Gastroesophageal sphincter (tissue), 4 donors: ENCODE data around the gene CGGBP1. TPM values are rescaled to one million over a fixed set of nuclear protein-coding genes. Genes with fewer than 3 reads are reported as not detected.
A peak's percentile ranks its signal among the peaks of the same experiment; 100 is the strongest.

Source experiments
- ATAC-seq: fragments of 150-250 bp; one replicate; pipeline ENCODE4 v1.9.1; 2016; ENCODE audit warnings: mild to moderate bottlenecking, moderate library complexity
- H3K27ac ChIP-seq, 4 donors: fragments of 200-600 bp; sonication (generic) in 3 of 4; 1 replicate in 3 of 4; 2 replicates in 1 of 4; pipeline ENCODE4 v1.5.1; 2016 to 2019
- H3K27me3 ChIP-seq: fragments of 200-600 bp; sonication (generic); one replicate; pipeline ENCODE4 v1.5.1; 2019
- H3K36me3 ChIP-seq, 2 donors: fragments of 200-600 bp; sonication (generic); one replicate each; pipeline ENCODE4 v1.5.1; 2019; ENCODE audit warnings: control low read depth in 1 of 2
- H3K4me1 ChIP-seq, 3 donors: fragments of 200-600 bp; sonication (generic); 1 replicate in 2 of 3; 2 replicates in 1 of 3; pipeline ENCODE4 v1.5.1; 2016 to 2019; ENCODE audit warnings: control low read depth in 2 of 3
- H3K4me3 ChIP-seq, 2 donors: fragments of 200-600 bp; sonication (generic); one replicate each; pipeline ENCODE4 v1.5.1; 2019; ENCODE audit warnings: mild to moderate bottlenecking in 1 of 2, moderate library complexity in 1 of 2
- H3K9me3 ChIP-seq, 3 donors: fragments of 200-600 bp; sonication (generic); one replicate each; pipeline ENCODE4 v1.5.1; 2017 to 2019; ENCODE audit warnings: control low read depth in 2 of 3
- EP300 ChIP-seq: sonication (generic); formaldehyde crosslinking; IDR thresholded peaks from one replicate; pipeline ENCODE4 v1.6.1; 2017; ENCODE audit warnings: antibody characterized with exemption, mild to moderate bottlenecking
- POLR2A ChIP-seq, 2 donors: fragments of 450-650 bp; IDR thresholded peaks; one replicate each; pipeline ENCODE4 v1.6.1; 2017; ENCODE audit warnings: antibody characterized with exemption in 2 of 2, mild to moderate bottlenecking in 2 of 2, moderate library complexity in 1 of 2
- POLR2AphosphoS5 ChIP-seq: sonication (generic); formaldehyde crosslinking; IDR thresholded peaks from one replicate; pipeline ENCODE4 v1.6.1; 2017; ENCODE audit warnings: antibody characterized with exemption
- WGBS, 2 donors: methylation state at CpG; one replicate each; pipeline ENCODE4 v1.1.5; 2018; ENCODE audit warnings: low coverage in 1 of 2; 5-methylcytosine and 5-hydroxymethylcytosine counted together
- total RNA-seq, 4 donors: library from RNA; depleted of rRNA; stranded (reverse); fragments of >200 nt; gene quantifications; one replicate each; pipeline ENCODE4 v1.1.0, GENCODE V29; 2016
- TF ChIP-seq, protein P1 (sequence below), 4 experiments: fragments of 200-600 bp in 2 of 4; fragments of 450-650 bp in 2 of 4; sonication (generic) in 1 of 4; IDR thresholded peaks; one replicate each; pipeline ENCODE4 v1.5.1; 2017 to 2019; ENCODE audit warnings: antibody characterized with exemption in 4 of 4, mild to moderate bottlenecking in 2 of 4, moderate library complexity in 2 of 4

The CGGBP1 gene, protein sequence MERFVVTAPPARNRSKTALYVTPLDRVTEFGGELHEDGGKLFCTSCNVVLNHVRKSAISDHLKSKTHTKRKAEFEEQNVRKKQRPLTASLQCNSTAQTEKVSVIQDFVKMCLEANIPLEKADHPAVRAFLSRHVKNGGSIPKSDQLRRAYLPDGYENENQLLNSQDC
- total RNA-seq = 10 to 100 TPM; 53.8 to 95.3 (median 67.8) TPM

DNA sequence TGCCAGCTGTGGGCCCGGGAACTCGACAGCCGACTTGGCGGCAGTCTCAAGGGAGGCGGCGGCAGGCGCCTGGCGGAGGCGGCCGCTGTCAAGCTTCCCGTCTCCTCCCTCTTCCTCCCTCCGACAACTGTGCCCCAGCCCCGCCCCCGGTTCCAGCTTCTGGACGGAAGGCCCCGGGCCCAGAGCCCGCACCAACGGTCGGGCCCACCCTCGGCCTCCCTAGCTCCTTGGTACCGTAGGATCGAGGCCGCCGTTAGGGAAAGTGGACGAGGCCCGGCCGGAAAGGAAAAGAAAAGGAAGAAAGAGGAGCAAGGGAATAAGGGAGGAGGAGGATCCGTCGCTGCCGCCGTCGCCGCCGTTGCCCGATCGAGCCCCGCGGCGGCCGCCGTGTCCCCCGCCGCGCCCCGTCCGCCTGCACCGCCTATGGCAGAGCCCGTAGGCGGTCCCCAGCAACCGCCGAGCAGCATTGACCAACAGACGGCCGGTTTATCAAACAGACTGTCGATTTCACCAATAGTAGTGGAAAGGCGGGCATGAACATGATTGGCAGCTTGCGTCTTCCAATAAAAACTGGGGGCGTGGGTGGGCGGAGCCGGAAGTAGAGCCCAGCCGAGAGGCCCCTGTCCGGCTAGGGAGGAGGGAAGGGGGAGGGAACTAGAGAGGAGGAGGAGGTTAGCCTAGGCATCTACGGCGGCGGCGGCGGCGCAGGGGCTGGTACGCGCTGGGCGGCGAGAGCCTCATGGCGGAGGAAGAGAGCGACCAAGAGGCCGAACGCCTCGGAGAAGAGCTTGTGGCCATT is at the start of gene CGGBP1, which contains the start of gene ZNF654:
Gene CGGBP1, minus strand, starts transcription at position 425 of the 799 bp plus-strand sequence. CDS start 3,029 bp downstream, outside the sequence.
Gene ZNF654, plus strand, starts transcription at position 675 of the 799 bp plus-strand sequence. Its CDS starts 65 bp downstream, at position 740.
- TF ChIP-seq POLR2AphosphoS5 (peak; percentile 84), EP300 (no peak), POLR2A (IDR thresholded peaks at IDR 0.05) (peak; percentile 58 to 78)
- TF ChIP-seq, protein P1, sequence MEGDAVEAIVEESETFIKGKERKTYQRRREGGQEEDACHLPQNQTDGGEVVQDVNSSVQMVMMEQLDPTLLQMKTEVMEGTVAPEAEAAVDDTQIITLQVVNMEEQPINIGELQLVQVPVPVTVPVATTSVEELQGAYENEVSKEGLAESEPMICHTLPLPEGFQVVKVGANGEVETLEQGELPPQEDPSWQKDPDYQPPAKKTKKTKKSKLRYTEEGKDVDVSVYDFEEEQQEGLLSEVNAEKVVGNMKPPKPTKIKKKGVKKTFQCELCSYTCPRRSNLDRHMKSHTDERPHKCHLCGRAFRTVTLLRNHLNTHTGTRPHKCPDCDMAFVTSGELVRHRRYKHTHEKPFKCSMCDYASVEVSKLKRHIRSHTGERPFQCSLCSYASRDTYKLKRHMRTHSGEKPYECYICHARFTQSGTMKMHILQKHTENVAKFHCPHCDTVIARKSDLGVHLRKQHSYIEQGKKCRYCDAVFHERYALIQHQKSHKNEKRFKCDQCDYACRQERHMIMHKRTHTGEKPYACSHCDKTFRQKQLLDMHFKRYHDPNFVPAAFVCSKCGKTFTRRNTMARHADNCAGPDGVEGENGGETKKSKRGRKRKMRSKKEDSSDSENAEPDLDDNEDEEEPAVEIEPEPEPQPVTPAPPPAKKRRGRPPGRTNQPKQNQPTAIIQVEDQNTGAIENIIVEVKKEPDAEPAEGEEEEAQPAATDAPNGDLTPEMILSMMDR (IDR thresholded peaks at IDR 0.05) = peak in 1 of 4 experiments; percentile 11
- Histone ChIP-seq H3K27ac (peak within 1 kb of the TSS; percentile 96 to 97 (median 96)), H3K27me3 (no peaks in the 10 kb centered on the region), H3K4me3 (peak within 1 kb of the TSS; percentile 85 to 97), H3K36me3 (peaks cover 5 to 29% of the 10 kb centered on the region in 2 donors), H3K9me3 (no peaks in the 10 kb centered on the region), H3K4me1 (peaks cover 7 to 64% (median 17%) of the 10 kb centered on the region in 3 donors)
- peak; percentile 97 for ATAC-seq
- 0 to 1% methylated on average over 13 to 22 of the region's 76 CpGs for WGBS, 2 donors

DNA sequence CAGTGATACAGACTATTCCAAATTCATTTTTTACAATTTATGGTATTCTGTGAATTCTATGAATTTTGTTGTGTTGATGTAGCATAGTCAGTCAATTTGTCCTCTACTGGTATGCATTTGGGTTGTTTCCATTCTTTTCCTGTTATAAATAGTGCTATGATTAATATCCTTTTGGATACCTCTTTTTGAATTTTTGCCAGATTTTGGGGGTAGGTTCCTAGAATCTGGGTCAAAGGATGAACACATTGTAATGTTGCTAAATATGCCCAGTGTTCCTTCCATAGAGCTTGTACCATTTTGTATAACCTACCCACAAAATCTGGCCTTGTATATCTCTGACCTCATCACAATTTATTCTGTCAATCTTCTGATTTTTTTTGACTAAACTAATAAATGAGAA is 46.5 kb upstream of the CGGBP1 start:
- Histone ChIP-seq H3K4me3 (no peak overlapping the region), H3K27ac (no peak overlapping the region), H3K4me1 (peaks cover 0 to 3% (median 3%) of the 10 kb centered on the region in 3 donors), H3K9me3 (no peaks in the 10 kb centered on the region), H3K36me3 (no peaks in the 10 kb centered on the region), H3K27me3 (no peaks in the 10 kb centered on the region)
- TF ChIP-seq, protein P1 (IDR thresholded peaks at IDR 0.05) = no peak
- TF ChIP-seq POLR2AphosphoS5 = no peak
- TF ChIP-seq EP300 = no peak
- TF ChIP-seq POLR2A (IDR thresholded peaks at IDR 0.05) = no peak
- ATAC-seq = no peak

- H3K9me3 ChIP-seq = no peaks in the 10 kb centered on the region
- H3K4me3 ChIP-seq = no peak overlapping the region
- H3K27ac ChIP-seq = no peak overlapping the region
- ATAC-seq = no peak
- TF ChIP-seq, protein P1 (IDR thresholded peaks at IDR 0.05) = no peak
- TF ChIP-seq EP300 = no peak
- TF ChIP-seq POLR2A (IDR thresholded peaks at IDR 0.05) = no peak
- TF ChIP-seq POLR2AphosphoS5 = no peak
- no peaks in the 10 kb centered on the region for H3K36me3 ChIP-seq
- 78 to 92% methylated on average over 1 of the region's 1 CpG for WGBS, 2 donors
- no peaks in the 10 kb centered on the region for H3K27me3 ChIP-seq
- no peaks in the 10 kb centered on the region for H3K4me1 ChIP-seq
These were observed 42.3 kb upstream of the CGGBP1 start for GRCh38 chr3:88101142-88101541.

DNA sequence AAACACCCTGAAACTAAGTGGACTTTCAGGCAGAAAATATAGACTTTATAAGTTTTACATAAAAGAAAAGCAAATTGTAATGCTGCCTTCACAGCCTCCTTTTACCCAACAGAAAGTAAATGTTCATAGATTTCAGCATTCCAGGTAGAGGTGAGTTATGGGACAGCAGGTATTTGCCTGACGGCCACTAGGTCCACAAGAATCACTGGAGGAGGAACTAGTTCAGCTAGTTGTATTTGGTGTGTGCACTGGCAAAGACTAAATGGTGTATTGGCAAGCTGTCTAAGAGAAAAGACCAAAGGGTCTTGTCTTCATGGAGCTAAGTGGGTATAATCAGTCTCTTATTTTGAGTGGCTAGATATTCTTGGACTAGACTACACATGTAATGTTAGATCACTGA is 34.5 kb upstream of the CGGBP1 start:
- TF ChIP-seq POLR2A (IDR thresholded peaks at IDR 0.05) = no peak
- TF ChIP-seq EP300 = no peak
- no peak for TF ChIP-seq POLR2AphosphoS5
- TF ChIP-seq, protein P1 (IDR thresholded peaks at IDR 0.05) = no peak

More for the DNA sequence above, 34.5 kb upstream of the CGGBP1 start:
- Histone ChIP-seq H3K27me3 (no peaks in the 10 kb centered on the region), H3K36me3 (peaks cover 0 to 12% of the 10 kb centered on the region in 2 donors), H3K4me3 (no peak overlapping the region), H3K4me1 (no peaks in the 10 kb centered on the region), H3K9me3 (no peaks in the 10 kb centered on the region), H3K27ac (no peak overlapping the region)
- WGBS, 2 donors = 94 to 100% methylated on average over 1 of the region's 1 CpG
- ATAC-seq = no peak
